Fibroblast of mammary gland (primary cell): ENCODE results near the gene NADSYN1.

Experiments used
- DNase-seq: peaks from one replicate; pipeline ENCODE4 v3.0.0-alpha.2; 2010; ENCODE audit warnings: low read depth
- H3K4me3 ChIP-seq: 2 replicates; pipeline ENCODE4 v1.5.1; 2011; ENCODE audit warnings: low read depth, mild to moderate bottlenecking, low read length, moderate library complexity; ENCODE audit not compliant: control insufficient read depth
- TF ChIP-seq, protein P1 (sequence below): conservative IDR thresholded peaks from 2 replicates; pipeline ENCODE4 v1.5.1; 2011; ENCODE audit warnings: low read depth, low read length, inconsistent platforms; ENCODE audit not compliant: control insufficient read depth, insufficient read depth

NADSYN1 gene

DNA sequence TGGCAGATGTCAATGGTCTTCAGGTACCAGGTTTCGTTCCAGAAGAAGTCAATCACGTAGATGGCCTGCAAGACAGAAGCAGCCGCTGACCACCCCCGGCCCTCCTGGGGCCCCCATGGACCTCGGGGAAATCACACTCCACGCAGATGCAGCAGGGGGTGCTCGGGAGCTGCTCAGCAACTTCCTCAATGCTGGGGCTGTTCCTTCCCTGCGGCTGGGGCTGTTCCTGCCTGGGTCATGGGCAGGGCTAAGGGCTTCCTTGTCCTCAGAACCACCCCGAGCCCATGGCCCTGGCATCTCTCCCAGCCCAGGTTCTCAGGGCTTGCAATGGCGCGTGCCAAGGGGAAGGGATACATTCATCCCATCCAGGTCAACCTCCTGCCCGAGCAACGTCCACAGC is 15.1 kb upstream of the NADSYN1 start:
- no peak for DNase-seq
- TF ChIP-seq, protein P1, sequence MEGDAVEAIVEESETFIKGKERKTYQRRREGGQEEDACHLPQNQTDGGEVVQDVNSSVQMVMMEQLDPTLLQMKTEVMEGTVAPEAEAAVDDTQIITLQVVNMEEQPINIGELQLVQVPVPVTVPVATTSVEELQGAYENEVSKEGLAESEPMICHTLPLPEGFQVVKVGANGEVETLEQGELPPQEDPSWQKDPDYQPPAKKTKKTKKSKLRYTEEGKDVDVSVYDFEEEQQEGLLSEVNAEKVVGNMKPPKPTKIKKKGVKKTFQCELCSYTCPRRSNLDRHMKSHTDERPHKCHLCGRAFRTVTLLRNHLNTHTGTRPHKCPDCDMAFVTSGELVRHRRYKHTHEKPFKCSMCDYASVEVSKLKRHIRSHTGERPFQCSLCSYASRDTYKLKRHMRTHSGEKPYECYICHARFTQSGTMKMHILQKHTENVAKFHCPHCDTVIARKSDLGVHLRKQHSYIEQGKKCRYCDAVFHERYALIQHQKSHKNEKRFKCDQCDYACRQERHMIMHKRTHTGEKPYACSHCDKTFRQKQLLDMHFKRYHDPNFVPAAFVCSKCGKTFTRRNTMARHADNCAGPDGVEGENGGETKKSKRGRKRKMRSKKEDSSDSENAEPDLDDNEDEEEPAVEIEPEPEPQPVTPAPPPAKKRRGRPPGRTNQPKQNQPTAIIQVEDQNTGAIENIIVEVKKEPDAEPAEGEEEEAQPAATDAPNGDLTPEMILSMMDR: no peak
- H3K4me3 ChIP-seq: no peak overlapping the region

DNA sequence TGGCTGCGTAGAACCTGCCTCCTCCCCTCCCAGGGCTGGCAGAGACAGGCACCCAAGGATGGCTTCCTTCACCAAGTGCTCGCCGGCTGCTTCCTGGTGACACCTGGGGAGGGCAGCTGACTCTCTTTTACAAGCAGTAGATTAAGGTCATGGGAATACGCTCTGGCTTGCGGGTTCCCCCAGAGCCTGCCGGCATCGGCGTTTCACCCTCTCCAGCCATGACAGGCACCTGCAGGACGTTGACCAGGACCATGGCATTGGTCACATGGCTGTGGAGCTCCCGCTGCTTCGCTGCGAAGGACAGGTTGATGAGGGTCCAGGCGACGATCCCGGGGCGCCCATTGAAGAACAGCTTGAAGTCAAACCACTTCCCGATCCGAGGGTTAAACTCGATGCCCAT is 14.4 kb upstream of the NADSYN1 start:
- TF ChIP-seq, protein P1: no peak
- H3K4me3 ChIP-seq: no peak overlapping the region
- DNase-seq: no peak

DNA sequence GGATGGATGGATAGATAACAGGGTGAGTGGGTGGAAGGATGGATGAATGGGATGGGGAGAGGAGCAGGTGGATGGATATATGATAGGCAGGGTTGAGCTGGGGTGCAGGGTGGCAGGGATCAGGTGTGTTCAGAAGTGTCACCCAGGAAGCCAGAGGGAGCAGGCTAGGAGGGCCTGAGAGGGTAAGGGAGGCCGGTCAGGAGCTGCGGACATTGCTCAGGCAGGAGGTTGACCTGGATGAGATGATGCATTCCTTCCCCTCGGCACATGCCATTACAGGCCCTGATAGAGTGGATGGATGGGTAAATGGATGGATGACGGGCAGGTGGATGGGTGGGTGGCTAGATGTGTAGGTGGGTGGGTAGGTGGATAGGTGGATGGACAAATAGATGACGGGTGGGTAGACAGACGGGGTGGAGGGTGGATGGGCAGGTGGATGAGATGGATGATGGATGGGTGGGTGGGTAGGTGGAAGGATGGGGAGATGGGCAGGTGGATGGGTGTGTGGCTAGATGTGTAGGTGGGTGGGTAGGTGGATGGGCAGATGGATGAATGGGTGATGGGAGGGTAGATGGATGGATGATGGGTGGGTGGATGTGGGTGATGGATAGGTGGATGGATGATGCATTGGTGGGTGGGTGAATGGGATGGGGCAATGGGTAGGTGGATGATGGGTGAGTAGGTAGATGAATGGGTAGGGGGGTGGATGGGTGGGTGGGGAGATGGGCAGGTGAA is 12.8 kb upstream of the NADSYN1 start:
- DNase-seq: no peak
- TF ChIP-seq, protein P1: no peak
- H3K4me3 ChIP-seq: no peak overlapping the region

DNA sequence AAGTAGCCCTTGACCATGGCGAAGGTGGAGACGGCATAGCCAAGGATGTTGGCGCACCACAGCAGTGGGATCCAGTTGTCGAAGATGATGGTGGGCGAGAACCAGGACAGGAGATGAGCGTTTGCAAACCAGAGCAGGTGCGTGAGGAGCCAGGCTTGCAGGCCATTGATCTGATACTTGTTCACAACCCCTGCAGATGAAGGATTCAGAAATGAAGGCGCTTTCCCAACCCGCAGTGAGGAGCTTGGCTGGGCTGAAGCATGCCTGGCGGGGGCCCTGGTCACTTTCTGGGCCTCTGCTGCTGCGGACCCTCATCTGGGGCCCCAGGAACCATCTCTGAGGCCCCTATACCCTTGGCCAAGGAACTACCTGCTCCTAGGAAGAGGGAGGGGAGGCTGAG is 11.8 kb upstream of the NADSYN1 start:
- TF ChIP-seq, protein P1: no peak
- no peak overlapping the region for H3K4me3 ChIP-seq
- DNase-seq: no peak

DNA sequence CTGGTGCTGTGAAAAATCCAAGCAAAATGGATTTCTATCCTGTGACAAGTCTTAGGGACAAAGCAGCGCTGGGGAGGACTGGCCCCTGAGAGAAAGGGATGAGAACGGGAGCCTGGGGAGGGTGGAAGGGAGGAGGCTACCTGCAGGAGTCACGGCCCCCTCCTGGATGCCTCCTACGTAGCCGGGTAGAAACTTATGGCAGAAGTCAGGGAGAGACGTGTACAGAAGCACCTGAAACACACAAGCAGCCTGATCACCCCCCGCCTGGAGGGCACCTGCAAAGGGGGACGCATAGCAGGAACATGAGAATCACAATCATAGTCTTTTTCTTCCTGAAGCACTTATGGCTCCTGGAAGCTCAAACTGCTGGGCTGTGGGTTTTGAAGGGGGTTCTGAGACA is 10.9 kb upstream of the NADSYN1 start:
- no peak for DNase-seq
- TF ChIP-seq, protein P1: no peak
- no peak overlapping the region for H3K4me3 ChIP-seq

DNA sequence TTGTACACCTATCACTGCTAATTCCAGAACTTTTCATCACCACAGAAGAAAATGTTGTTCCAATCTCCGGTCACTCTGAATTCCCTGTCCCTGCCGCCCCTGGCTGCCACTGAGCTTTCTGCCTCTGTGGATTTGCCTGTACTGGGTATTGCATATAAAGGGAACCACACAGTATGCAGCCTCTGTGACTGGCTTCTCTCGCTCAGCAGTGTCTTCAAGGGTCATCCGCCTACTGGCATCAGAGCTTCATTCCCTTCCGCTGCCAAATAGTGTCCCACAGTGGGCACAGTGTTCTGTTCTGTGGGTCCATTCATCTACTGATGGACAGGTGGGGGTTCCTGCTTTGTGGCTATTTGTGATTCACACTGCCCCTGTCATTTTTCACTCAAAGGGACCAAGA is 10.1 kb upstream of the NADSYN1 start:
- TF ChIP-seq, protein P1: no peak
- no peak for DNase-seq

More for the DNA sequence above, 10.1 kb upstream of the NADSYN1 start:
- no peak overlapping the region for H3K4me3 ChIP-seq
